OCI-LY7 (cell line): ENCODE data around the gene ART1. TPM values are rescaled to one million over a fixed set of nuclear protein-coding genes. Genes with fewer than 3 reads are reported as not detected.
"Not testable (repeated sequence)": the region's sequence is repeated elsewhere in the genome, so short reads cannot be mapped to it uniquely, and the experiment has no call there.

ENCODE experiments used
- Bru-seq: library from RNA; stranded (reverse); fragments of 400-500 nt; gene quantifications from one replicate; lab custom pipeline; 2021; lab: Mats Ljungman, UMichigan
- BruChase-seq, 2 experiments: library from RNA; stranded (reverse); fragments of 400-500 nt; gene quantifications; one replicate each; lab custom pipeline; 2021; lab: Mats Ljungman, UMichigan
- BruUV-seq: library from RNA; stranded (reverse); fragments of 400-500 nt; replicated peaks from 2 replicates; lab custom pipeline; 2021; lab: Mats Ljungman, UMichigan
- CTCF ChIA-PET: fragments of 300-600 bp; sonication (Branson Sonifier 250); formaldehyde crosslinking; loops from one replicate; lab custom pipeline; 2022; ENCODE audit warnings: antibody characterized with exemption; ENCODE audit not compliant: unreplicated experiment; lab: Charles Lee
- POLR2A ChIA-PET: fragments of 300-600 bp; sonication (Branson Sonifier 250); formaldehyde crosslinking; loops from one replicate; lab custom pipeline; 2022; ENCODE audit warnings: antibody characterized with exemption; lab: Charles Lee
- DNase-seq: peaks from one replicate; pipeline ENCODE4 v3.0.0-alpha.2; 2015; ENCODE audit warnings: low spot score
- H2AFZ ChIP-seq: fragments of 200-600 bp; sonication (generic), shearing (Covaris generic); 2 replicates; pipeline ENCODE4 v1.6.1; 2014; ENCODE audit warnings: mild to moderate bottlenecking, antibody characterized with exemption, low read length, moderate library complexity
- H3K27ac ChIP-seq: fragments of 200-600 bp; sonication (generic); 2 replicates; pipeline ENCODE4 v1.5.1; 2014; ENCODE audit warnings: mixed run types, low read depth, mild to moderate bottlenecking, moderate library complexity, low read length, inconsistent platforms; ENCODE audit not compliant: poor library complexity, severe bottlenecking
- H3K36me3 ChIP-seq: fragments of 200-600 bp; sonication (generic); 2 replicates; pipeline ENCODE4 v1.6.1; 2014; ENCODE audit warnings: mild to moderate bottlenecking, antibody characterized with exemption, low read length, moderate library complexity, mixed read lengths; ENCODE audit not compliant: insufficient read depth
- H3K4me1 ChIP-seq: fragments of 200-600 bp; sonication (generic); 2 replicates; pipeline ENCODE4 v1.5.1; 2014; ENCODE audit warnings: mild to moderate bottlenecking, low read length; ENCODE audit not compliant: insufficient read depth, poor library complexity, severe bottlenecking
- H3K4me2 ChIP-seq: fragments of 200-600 bp; sonication (generic); 2 replicates; pipeline ENCODE4 v1.6.1; 2014; ENCODE audit warnings: mild to moderate bottlenecking, low read length
- H3K4me3 ChIP-seq: fragments of 200-600 bp; sonication (generic); 2 replicates; pipeline ENCODE4 v1.5.1; 2014; ENCODE audit warnings: mild to moderate bottlenecking, low read depth, low read length; ENCODE audit not compliant: poor library complexity, severe bottlenecking
- H3K79me2 ChIP-seq: fragments of 200-600 bp; sonication (generic); 2 replicates; pipeline ENCODE4 v1.6.1; 2016; ENCODE audit warnings: low read depth, mild to moderate bottlenecking, low read length, moderate library complexity, mixed read lengths; ENCODE audit not compliant: insufficient read depth
- H3K9me2 ChIP-seq: fragments of 200-600 bp; sonication (generic); 2 replicates; pipeline ENCODE4 v1.6.1; 2016; ENCODE audit warnings: mild to moderate bottlenecking, low read length, mixed read lengths; ENCODE audit not compliant: insufficient read depth
- H3K9me3 ChIP-seq: fragments of 200-600 bp; sonication (generic); 2 replicates; pipeline ENCODE4 v1.6.1; 2014; ENCODE audit warnings: mild to moderate bottlenecking, mixed run types, low read length, mixed read lengths
- H4K20me1 ChIP-seq: fragments of 200-600 bp; sonication (generic); 2 replicates; pipeline ENCODE4 v1.6.1; 2014; ENCODE audit warnings: mild to moderate bottlenecking, antibody characterized with exemption, low read length, moderate library complexity, mixed read lengths; ENCODE audit not compliant: insufficient read depth
- EZH2phosphoT487 ChIP-seq: fragments of 200-600 bp; sonication (generic); IDR thresholded peaks from 2 replicates; pipeline ENCODE4 v1.6.1; 2018; ENCODE audit warnings: low read depth, borderline replicate concordance, mild to moderate bottlenecking, mixed run types, antibody characterized with exemption, low read length, moderate library complexity, mixed read lengths
- intact Hi-C: fragments of 100-400 bp; cut with micrococcal nuclease; formaldehyde crosslinking; loops from one replicate; pipeline ENCODE4 v1.10.0; 2022; ENCODE audit not compliant: unreplicated experiment
- long read RNA-seq: library from polyadenylated mRNA; stranded (forward); transcript quantifications from one replicate; pipeline ENCODE4 v2.0.0, GENCODE V29; 2022
- total RNA-seq, 2 experiments: library from RNA; depleted of rRNA in 1 of 2; stranded (reverse); fragments of >200 nt in 1 of 2; shearing (Covaris generic) in 1 of 2; gene quantifications; 2 replicates each; pipeline ENCODE4 v1.2.3, GENCODE V29; 2014 to 2022
- TF ChIP-seq, protein P1 (sequence below): fragments of 200-600 bp; sonication (generic); conservative IDR thresholded peaks from 2 replicates; pipeline ENCODE4 v1.5.1; 2014; ENCODE audit warnings: mild to moderate bottlenecking, antibody characterized with exemption, low read length, moderate library complexity, mixed read lengths

Gene ART1
- total RNA-seq (2014; rRNA removed; shearing (Covaris generic)) (not detected in 2 replicates), total RNA-seq (2022) (not detected in 2 replicates), Bru-seq, nascent RNA (not detected), BruChase-seq, experiment 1, labeled RNA remaining after a 6-hour chase (not detected), BruChase-seq, experiment 2, labeled RNA remaining after a 2-hour chase (not detected)
- long read RNA-seq = 0 reads

GRCh38 chr11:3644817-3645235 lies at the start of gene ART1:
ART1 (plus strand) TSS chr11:3645128; CDS start chr11:3659214, 14,086 bp downstream.
- H3K4me2 ChIP-seq = no peak within 1 kb of the TSS
- H3K4me1 ChIP-seq = no peaks in the 10 kb centered on the region
- H3K4me3 ChIP-seq = no peak within 1 kb of the TSS
- ChIA-PET CTCF (no interaction called here), POLR2A (interaction anchor here (0.5 kb wide), 1 partner anchor 98 kb away, joined by 5 read pairs; no protein-coding TSS in a partner anchor)
- DNase-seq = no peak
- H3K36me3 ChIP-seq = no peaks in the 10 kb centered on the region
- no peaks in the 10 kb centered on the region for H4K20me1 ChIP-seq
- H2AFZ ChIP-seq = no peak within 1 kb of the TSS
- H3K9me3 ChIP-seq = no peaks in the 10 kb centered on the region
- no peaks in the 10 kb centered on the region for H3K9me2 ChIP-seq
- intact Hi-C loops = no loop called here
- H3K79me2 ChIP-seq = no peaks in the 10 kb centered on the region
- BruUV-seq = no TSS peak
- TF ChIP-seq, protein P1, sequence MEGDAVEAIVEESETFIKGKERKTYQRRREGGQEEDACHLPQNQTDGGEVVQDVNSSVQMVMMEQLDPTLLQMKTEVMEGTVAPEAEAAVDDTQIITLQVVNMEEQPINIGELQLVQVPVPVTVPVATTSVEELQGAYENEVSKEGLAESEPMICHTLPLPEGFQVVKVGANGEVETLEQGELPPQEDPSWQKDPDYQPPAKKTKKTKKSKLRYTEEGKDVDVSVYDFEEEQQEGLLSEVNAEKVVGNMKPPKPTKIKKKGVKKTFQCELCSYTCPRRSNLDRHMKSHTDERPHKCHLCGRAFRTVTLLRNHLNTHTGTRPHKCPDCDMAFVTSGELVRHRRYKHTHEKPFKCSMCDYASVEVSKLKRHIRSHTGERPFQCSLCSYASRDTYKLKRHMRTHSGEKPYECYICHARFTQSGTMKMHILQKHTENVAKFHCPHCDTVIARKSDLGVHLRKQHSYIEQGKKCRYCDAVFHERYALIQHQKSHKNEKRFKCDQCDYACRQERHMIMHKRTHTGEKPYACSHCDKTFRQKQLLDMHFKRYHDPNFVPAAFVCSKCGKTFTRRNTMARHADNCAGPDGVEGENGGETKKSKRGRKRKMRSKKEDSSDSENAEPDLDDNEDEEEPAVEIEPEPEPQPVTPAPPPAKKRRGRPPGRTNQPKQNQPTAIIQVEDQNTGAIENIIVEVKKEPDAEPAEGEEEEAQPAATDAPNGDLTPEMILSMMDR = no peak
- TF ChIP-seq EZH2phosphoT487 = no peak
- H3K27ac ChIP-seq = no peak within 1 kb of the TSS

- H2AFZ ChIP-seq, H3K9me3 ChIP-seq, DNase-seq, intact Hi-C loops, BruUV-seq, H3K9me2 ChIP-seq, POLR2A ChIA-PET, H4K20me1 ChIP-seq, H3K36me3 ChIP-seq, CTCF ChIA-PET, H3K79me2 ChIP-seq, H3K4me3 ChIP-seq, H3K4me2 ChIP-seq, H3K4me1 ChIP-seq, H3K27ac ChIP-seq: not testable (repeated sequence)
These were observed 47.2 kb upstream of the ART1 start for GRCh38 chr11:3597743-3598142.

DNA sequence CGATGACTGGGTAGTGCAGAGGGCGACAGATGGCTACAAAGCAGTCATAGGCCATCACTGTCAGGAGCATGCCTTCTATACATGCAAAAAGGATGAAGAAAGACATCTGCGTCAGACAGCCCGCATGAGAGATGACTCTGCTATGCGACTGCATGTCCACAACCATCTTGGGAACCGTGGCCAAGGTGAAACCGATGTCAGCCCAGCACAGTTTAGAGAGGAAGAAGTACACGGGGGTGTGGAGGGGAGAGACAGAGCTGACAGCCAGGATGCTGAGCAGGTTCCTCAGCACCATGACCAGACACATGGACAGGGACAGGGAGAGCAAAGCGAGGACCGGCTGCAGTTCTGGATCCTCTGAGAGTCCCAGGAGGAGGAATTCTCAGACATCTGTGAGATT lies 44.7 kb upstream of the ART1 start:
- CTCF ChIA-PET, H2AFZ ChIP-seq, H3K4me2 ChIP-seq, H3K4me3 ChIP-seq, H3K36me3 ChIP-seq, H3K4me1 ChIP-seq, H3K9me3 ChIP-seq, DNase-seq, H3K27ac ChIP-seq, H3K79me2 ChIP-seq, H3K9me2 ChIP-seq, POLR2A ChIA-PET, H4K20me1 ChIP-seq, BruUV-seq: not testable (repeated sequence)
- intact Hi-C loops = loop anchor here (10.0 kb wide), 1 partner anchor 145 kb away; no protein-coding TSS in a partner anchor

DNA sequence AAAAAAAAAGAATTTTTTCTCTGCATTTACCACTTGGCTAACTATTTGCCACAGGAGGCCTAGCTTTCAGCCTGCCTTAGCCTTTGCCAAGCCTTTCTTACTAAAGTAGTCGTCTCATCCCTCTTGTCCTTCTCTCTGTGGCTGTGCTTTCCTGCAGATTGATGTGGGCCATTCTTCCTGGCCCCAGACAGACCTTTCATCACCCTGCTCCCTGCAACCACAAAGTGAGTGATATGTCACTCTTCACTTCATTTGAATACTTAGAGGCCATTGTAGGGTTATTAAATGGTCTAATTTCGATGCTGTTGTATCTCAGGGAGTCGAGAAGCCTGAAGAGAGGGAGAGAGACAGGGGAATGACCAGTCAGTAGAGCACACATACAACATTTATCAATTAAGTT lies 40.8 kb upstream of the ART1 start:
- no TSS peak for BruUV-seq
- Histone ChIP-seq H2AFZ (no peak overlapping the region), H3K4me3 (no peak overlapping the region), H3K9me2 (no peaks in the 10 kb centered on the region), H3K9me3 (no peaks in the 10 kb centered on the region), H3K79me2 (no peaks in the 10 kb centered on the region), H3K4me1 (no peaks in the 10 kb centered on the region), H3K36me3 (no peaks in the 10 kb centered on the region), H3K27ac (no peak overlapping the region), H3K4me2 (no peak overlapping the region), H4K20me1 (no peaks in the 10 kb centered on the region)
- intact Hi-C loops = loop anchor here (10.0 kb wide), 1 partner anchor 149 kb away; no protein-coding TSS in a partner anchor
- TF ChIP-seq EZH2phosphoT487 = no peak
- DNase-seq = no peak
- POLR2A ChIA-PET = no interaction called here
- CTCF ChIA-PET = no interaction called here
